Choroid plexus epithelial cell (primary cell): ENCODE data around the gene GTF2H2C.
"Not testable (repeated sequence)": the region's sequence is repeated elsewhere in the genome, so short reads cannot be mapped to it uniquely, and the experiment has no call there.

Experiments used
- DNase-seq: peaks from one replicate; pipeline ENCODE4 v3.0.0-alpha.2; 2010; ENCODE audit warnings: low read depth
- H3K4me3 ChIP-seq: 2 replicates; pipeline ENCODE4 v1.5.1; 2011; ENCODE audit warnings: low read depth, mild to moderate bottlenecking, control low read depth, low read length, moderate library complexity

GTF2H2C gene

GRCh38 chr5:69608861-69609496 lies 49.0 kb downstream of the GTF2H2C start:
- H3K4me3 ChIP-seq, DNase-seq: not testable (repeated sequence)

- DNase-seq, H3K4me3 ChIP-seq: not testable (repeated sequence)
These were observed 54.9 kb downstream of the GTF2H2C start for GRCh38 chr5:69614843-69615242.

- not testable (repeated sequence) for H3K4me3 ChIP-seq, DNase-seq
These were observed 71.9 kb downstream of the GTF2H2C start for GRCh38 chr5:69631879-69632278.
